DMS 273 (cell line): ENCODE results near the gene TGFBR2.

Experiments used
- DNase-seq: peaks from one replicate; lab custom pipeline; 2025; ENCODE audit not compliant: unreplicated experiment; lab: John Stamatoyannopoulos, UW

TGFBR2 gene

DNA sequence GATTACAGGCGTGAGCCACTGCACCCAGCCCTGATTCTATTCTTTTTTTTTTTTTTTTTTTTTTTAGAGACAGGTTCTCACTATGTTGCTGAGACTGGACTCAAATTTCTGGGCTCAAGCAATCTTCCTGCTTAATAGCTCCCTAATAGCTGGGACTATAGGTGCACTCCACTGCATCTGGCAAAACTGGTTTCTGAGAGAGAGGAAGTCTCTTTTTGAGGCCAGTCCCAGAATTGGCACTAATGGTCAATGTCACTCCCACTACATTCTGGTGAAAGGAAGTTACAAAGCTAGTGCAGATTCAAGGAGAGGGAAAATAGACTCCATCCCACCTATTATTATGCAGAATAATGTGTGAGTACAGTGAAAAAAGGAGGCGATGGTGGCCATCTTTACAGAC lies 5.8 kb upstream of the TGFBR2 start:
- no peak for DNase-seq

- no peak for DNase-seq
Observed at GRCh38 chr3:30602946-30603345, 3.5 kb upstream of the TGFBR2 start.

- DNase-seq: no peak
Observed at GRCh38 chr3:30604093-30604492, 2.3 kb upstream of the TGFBR2 start.

- no peak for DNase-seq
Observed at GRCh38 chr3:30604558-30604957, 1.8 kb upstream of the TGFBR2 start.

- DNase-seq: no peak
Observed at GRCh38 chr3:30605005-30605404, 1.4 kb upstream of the TGFBR2 start.

DNA sequence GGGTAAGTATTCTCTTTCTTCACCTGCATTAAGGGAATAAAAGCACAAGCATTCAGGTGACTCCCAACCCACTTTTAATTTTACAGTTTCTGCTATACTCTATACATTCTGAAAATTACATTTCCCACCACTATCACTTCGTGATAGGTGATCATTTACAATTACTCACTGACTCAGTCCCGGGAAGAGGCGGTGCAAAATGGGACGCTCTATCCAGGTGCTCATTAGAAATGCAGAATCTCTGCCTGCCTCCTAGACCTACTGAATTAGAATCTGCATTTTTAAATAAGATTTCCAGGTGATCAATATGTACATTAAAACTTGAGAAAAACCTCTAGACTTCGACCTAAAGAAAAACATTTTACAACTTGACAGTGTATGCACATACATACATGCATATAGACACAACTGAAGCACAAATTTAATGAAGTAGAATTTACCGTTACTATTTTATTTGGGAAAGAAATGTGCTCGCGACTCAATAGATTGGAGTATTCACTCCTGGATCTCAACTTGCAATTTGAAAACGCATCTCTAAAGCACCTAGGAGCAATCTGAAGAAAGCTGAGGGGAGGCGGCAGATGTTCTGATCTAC lies 598 bp upstream of the TGFBR2 start:
- no peak for DNase-seq

DNA sequence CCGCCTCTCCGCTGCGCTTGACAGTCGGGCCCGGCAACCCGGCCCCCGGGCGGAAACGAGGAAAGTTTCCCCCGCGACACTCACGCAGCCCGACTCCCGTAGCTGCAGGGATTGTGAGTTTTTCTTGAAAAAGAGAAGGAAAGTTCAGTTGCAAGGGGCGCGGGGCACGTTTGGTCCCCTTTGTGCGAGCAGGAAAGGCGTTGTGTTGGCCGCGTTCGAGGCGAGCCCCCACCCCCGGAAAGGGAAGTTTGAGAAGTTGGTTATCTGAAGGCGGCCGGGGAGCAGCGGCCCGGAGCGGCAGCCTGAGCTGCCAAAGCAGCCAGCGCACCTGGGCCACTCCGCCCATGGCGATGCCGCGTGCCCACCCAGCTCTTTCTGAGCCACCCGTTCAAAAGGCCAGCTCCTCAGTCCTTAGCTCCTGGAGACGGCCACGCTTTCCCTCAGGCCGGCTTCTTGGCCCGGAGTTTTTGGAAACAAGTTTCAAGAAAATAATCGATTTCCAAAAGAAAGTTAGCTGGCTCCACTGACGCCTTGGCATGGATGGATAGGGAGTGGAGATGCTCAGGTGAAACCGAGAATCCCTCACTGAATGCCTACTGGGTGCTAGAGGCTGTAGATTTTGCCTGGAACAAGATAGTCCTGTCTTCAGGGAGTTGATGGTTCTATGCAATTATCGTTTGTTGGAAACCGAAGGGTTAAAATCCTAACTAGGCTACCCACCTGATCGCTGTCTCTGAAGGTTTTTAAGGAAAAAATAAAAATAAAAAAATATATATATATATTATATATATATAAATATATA lies 832 bp downstream of the TGFBR2 start:
- peak; percentile 58 for DNase-seq

GRCh38 chr3:30608598-30608947 lies 2.2 kb downstream of the TGFBR2 start:
- DNase-seq: no peak

DNA sequence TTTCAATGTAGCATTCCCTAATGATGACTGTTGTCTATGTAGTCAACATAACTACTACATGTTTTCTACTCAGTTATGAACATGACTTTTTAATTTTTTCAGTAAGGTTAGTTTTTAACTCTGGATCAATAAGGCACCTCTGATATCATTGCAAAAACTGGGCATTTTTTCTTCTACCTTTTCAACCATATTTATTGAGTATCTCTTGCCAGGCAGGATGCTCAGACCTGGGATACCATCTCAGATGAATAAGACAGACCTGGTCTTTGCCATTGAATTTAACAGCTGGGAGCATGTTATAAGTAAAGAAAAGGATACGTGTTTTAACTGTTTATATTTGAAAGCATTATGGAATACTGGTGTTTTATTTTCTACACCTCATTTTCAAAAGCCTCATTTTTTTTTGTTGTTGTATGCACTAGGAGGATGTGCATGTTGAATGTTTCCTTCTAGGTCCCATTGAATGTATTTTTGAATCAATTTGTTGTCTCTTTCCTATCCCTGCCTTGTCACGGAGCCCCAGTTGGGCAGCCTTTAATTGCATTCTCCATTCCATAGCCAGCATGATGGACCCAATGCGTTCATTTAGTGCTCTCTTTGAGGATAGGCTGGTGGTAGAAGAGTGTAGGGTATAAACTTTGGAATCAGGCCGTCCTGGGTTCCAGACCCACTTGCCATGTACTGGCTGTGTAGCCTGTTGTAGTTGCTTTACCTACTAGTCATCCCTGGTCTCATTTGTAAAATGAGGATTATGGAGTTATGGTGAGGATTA lies 3.7 kb downstream of the TGFBR2 start:
- no peak for DNase-seq

- DNase-seq: no peak
Observed at GRCh38 chr3:30610702-30611368, 4.4 kb downstream of the TGFBR2 start.

- DNase-seq: no peak
Observed at GRCh38 chr3:30611613-30612436, 5.4 kb downstream of the TGFBR2 start.

GRCh38 chr3:30612437-30613132 lies 6.2 kb downstream of the TGFBR2 start:
- DNase-seq: no peak

GRCh38 chr3:30613133-30613825 lies 6.9 kb downstream of the TGFBR2 start:
- no peak for DNase-seq

GRCh38 chr3:30614373-30614772 lies 8.0 kb downstream of the TGFBR2 start:
- DNase-seq: no peak

- DNase-seq: no peak
Observed at GRCh38 chr3:30614943-30615342, 8.5 kb downstream of the TGFBR2 start.

- DNase-seq: no peak
Observed at GRCh38 chr3:30615615-30616346, 9.4 kb downstream of the TGFBR2 start.

GRCh38 chr3:30616347-30617027 lies 10.1 kb downstream of the TGFBR2 start:
- DNase-seq: no peak

DNA sequence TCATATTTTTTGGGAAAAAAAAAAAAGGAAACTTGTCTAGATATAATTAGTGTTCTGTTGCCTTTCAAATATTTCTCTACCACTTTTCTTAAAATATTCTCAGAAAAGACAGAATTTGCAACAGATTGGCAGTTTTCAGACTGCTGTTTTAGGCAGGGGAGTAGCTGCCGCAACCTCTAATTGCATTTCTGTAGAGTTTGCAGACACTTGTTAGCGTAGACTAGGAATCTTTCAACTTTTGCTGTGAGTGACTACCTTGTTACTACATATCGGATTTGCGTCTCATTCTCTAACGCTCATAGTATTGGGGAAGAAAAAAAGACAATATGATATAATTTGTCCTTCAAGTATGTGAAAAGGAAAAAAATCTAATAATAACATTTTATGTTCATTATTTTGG lies 10.7 kb downstream of the TGFBR2 start:
- no peak for DNase-seq
